GM19463 (cell line): ENCODE results near the gene ATP11A.
"Not testable (repeated sequence)": the region's sequence is repeated elsewhere in the genome, so short reads cannot be mapped to it uniquely, and the experiment has no call there.

Experiments used
- ATAC-seq: cut with Tn5 transposase; IDR thresholded peaks from one replicate; pipeline ENCODE4 v1.9.1; 2021; ENCODE audit warnings: mild to moderate bottlenecking, moderate library complexity; ENCODE audit not compliant: unreplicated experiment

Gene ATP11A

DNA sequence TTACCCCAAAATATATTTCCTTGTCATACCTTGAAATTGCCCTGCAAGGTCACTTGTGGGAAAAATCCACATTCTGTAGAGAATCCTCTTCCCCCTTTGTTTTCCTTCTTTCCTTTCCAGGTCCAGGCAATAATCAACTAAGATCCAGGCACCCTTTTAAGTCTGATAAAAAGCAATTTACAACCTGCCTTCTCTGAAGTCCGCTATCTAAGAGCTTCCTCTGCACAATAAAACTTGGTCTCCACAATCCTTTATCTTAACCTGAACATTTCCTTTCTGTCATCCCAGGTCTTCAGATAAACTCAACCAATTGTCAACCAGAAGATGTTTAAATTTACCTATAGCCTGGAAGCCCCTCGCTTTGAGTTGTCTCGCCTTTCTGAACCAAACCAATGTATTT, 19.5 kb downstream of the ATP11A start:
- not testable (repeated sequence) for ATAC-seq

DNA sequence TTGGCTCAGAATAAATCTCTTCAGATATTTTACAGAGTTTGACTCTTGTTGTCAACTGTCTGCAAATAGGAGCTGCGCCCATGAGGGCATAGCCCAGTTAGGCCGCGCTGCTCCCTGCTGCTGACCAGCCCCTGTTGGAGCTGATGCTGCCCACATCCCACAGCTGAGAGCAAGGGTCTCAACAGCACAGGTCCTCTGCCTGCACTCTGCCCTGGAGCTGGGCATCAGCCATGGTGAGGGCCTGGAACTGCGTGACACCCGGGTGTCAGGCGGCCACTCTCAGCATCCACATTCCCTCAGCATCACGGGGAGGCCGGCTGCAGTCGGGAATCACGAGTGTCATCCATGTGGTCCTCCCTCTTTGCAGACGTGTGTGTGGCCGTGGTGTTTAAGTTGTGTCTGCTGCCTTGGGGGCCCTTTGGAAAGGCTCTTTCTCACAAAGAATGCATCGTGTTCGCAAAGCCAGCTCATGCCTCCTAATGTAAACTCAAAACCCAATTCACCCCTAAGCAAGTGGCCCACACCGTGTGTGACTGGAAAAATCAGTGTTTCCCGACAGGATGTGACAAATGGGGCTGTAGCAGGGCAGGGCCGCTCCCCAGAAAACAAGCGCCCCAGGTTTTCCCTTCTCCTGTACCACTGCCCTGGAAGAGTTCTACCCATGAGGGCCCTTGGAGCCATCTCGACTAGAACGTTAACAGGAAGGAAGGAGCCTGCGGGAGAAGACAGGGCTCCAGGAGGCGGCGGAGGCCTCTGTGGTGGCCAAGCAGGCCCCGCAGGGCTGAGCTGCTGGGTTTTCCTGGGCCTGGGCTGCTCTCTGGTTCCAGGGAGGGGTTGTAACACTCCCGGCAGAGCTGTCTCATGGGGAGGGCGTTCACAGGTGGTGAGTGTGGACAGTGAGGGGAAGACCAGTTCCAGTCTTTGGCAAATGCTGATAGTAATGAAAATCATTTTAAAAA, 20.3 kb downstream of the ATP11A start:
- ATAC-seq: no peak

DNA sequence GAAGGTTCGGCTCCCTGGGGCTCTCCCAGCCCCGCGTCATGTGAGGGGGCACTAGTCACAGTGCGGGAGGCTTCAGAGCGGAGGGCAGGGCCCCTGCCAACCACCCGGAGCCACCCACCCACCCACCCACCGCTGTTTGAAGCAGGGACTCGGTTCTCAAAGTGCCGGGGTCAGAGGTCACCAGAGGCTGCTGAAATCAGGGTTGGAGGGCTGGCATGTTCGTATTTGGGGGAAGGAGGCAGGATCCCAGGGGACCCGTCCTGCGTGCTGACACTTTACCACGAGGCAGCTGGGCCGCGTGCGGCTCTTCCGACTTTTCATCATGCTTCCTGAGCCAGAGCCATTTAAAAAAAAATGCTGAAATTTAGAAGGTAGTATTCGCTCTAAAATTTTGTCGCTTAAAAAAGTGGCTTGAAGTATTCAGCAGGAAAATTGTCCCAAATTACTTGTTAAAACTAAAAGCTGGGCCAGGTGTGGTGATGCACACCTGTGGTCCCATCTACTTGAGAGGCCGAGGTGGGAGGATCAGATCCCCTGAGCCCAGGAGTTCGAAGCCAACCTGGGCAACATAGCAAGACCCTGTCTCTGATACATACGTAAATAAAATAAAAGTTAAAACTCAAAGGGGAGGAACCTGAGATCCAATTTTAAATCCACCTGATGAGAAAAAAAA, 21.2 kb downstream of the ATP11A start:
- no peak for ATAC-seq

DNA sequence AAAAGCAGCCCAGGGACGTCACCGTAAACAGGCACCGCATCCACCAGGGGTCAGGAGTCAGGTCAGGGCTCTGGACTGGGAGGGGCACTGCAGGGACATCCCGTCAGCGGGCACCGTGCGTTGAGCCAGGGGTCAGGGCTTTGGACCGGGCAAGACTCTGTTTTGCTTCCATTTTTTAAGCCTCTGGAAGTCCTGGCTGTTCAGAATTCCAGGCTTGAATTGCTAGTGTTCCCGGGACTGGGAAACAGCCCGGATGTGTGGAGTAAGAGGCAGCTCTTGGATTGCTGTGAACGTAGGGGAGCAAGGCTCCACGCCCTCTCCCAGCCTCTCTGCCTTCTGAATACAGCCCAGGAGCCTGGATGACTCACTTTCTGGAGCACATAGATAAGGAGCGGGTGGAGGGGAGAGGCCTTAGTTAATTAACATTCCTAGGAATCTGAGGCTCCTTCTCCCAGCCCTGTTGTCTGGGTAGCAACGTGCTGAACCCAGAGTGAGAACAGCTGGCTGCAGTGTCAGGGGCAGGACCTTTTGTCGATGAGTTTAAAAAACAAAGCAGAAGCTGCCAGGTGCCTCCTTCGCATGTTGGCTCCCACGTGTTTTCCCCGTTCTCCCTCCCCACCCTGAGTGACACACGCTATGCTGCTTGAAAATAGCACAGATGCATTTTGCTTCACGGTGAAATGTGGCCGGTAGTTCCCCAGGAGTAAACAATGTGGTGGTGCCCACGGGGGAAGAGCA, 21.9 kb downstream of the ATP11A start:
- ATAC-seq: peak; percentile 68

DNA sequence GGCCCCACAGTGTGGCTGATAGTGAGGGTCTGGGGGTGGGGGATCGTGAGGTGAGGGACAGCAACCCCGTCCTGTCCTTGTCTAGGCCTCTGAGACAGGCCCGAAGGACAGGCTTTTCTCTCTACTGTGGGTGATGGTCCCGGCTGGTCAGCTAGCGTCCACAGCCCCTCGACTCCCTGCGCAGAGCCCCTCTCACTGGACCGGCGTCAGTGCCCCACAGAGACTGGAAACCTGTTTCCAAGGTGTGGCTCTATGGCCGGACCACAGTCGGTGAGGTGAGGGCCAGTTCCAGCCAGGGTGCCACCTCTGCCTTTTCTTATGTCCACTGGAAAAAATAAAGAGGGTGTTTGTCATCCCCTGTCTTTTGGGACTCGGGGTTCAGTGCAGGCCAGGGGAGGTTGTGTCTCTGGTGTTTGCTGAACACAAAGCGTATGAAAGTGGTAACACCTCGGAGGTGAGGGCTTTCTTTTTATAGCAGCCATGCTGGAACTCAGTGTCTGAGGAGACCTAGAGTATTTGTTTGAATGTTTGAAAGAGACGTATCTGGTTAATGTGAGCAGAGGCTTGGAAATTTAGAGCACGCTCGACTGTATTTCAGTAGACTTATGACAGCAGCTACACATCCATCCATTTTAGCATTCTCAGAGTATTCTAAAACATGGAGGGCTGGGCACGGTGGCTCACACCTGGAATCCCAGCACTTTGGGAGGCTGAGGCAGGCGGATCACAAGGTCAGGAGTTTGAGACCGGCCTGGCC, 22.8 kb downstream of the ATP11A start:
- no peak for ATAC-seq

DNA sequence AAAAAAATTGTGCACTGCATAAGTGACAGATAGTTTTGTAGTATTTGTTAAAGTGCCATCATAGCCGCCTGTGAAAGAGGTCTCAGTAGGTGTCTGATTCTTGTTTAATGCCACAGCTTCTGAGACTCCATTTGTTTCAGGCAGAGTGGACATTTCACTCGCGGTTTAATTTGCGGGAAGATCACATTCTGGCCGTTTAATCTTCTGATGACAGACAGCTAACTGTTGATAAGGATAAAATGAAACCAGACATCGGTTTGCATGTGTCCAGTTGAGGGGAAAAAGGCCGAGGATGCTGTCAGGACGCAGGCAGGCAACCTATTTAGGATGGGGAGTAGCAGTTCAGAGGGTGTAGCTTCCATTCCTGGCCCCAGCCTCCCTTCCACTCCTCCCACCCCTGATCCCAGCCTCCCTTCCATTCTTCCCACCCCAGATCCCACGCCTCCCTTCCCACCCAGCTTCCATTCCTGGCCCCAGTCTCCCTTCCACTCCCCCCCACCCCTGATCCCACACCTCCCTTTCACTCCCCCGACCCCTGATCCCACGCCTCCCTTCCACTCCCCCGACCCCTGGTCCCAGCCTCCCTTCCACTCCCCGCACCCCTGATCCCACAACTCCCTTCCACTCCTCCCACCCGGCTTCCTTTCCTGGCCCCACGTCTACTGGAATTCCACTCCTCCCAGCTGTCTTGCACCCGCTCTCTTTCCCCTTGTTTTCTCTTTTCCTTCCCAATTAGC, 23.8 kb downstream of the ATP11A start:
- no peak for ATAC-seq

DNA sequence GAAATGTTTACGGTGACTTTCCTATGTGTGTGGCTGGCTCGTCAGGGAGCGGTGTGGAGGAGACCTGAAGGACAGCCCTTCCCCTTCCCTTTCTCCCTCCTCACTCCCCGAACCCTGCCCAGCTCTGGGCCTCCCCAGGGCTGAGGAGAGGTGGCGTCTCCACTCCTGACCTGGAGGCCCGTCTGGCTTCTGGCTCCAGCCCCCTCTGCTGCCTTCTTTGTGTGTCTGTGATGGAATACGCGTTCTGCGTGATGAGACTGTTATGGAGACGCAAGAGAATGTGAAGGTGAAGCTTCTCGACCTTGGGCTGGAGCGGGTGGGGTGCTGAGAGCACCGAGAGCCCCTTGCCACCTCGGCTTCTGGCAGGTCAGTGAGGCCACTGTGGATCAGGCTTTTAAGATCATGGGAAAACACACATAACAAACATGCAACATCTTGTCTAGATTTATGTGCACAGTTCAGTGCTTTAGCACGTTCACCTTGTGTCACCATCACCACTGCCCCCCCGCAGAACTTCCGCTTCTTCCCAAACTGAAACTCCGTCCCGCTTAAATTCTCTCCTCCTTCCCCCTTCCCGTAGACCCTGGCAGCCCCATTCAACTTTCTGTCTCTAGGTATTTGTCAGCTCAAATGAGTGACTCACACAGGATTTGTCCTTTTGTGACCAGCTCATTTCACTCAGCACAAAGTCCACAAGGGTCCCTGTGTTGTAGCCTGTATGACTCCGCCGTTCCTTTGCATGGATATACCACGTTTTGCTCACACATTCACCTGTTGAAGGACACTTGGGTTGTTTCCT, 24.7 kb downstream of the ATP11A start:
- ATAC-seq: no peak

DNA sequence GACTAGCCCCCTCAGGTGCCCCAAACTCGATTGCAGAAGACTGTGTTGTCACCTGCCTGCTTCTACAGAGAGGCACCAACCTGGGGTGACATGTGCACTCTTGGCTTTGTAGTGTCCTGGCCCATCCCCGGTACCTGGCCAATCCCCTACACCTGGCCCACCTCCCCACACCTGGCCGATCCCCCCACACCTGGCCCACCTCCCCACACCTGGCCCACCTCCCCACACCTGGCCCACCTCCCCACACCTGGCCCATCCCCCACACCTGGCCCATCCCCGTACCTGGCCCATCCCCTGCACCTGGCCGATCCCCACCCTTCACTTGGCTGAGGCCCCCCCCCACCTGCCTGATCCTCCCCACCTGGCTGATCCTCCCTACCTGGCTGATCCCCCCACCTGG, 25.4 kb downstream of the ATP11A start:
- ATAC-seq: no peak

DNA sequence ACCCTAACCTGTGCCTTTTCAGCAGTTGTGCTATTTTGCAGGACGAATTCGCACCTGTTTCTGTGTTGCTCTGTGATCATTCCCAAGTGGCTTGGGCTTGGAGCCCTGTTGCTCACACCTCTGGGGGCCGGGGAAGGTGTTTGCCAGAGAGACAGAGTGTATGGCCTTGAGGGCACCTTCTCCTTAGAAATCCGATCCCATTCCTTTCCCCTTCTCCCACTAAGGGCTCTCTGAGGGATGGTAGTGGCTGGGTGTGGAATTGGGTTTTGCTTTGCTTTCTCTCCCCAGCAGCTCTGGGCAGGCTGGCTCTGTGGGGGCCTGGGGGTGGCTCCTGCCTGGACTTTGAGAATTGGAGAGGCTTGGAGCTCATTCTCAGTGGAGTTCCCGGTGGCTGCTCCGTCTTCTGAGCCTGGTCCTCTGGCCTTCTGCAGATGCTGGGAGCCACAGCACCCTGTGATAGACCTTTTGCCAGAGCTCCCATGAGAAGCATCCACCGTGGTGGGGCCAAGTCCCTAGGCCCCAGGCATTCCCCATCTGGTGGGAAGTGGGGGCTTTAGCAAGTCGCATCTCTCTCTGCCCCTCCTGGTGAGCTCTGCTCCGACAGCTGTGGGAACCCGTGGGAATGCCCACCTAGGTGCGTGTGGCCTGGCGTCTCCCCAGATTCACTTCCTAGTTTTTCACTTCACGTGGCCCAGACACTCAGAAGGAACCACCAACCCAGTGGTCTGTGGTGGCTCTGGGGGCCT, 26.1 kb downstream of the ATP11A start:
- ATAC-seq: no peak

DNA sequence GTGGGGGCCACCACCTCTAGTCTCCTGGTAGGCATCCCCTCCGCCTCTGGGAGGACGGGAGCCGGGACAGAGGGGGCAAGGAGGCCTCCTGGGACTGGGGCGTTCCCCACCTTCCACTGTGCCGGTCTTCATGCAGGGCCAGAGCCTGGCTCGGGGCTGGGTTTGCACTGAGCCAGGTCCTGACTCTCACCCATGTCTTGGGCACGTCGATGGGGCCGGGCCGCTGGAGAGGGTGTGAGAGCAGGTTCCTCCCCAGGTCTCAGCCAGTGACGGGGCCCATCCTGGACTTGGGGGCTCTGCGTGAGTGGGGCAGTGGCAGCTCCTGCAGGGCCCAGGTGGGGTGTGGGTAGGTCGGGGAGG, 26.6 kb downstream of the ATP11A start:
- ATAC-seq: no peak

DNA sequence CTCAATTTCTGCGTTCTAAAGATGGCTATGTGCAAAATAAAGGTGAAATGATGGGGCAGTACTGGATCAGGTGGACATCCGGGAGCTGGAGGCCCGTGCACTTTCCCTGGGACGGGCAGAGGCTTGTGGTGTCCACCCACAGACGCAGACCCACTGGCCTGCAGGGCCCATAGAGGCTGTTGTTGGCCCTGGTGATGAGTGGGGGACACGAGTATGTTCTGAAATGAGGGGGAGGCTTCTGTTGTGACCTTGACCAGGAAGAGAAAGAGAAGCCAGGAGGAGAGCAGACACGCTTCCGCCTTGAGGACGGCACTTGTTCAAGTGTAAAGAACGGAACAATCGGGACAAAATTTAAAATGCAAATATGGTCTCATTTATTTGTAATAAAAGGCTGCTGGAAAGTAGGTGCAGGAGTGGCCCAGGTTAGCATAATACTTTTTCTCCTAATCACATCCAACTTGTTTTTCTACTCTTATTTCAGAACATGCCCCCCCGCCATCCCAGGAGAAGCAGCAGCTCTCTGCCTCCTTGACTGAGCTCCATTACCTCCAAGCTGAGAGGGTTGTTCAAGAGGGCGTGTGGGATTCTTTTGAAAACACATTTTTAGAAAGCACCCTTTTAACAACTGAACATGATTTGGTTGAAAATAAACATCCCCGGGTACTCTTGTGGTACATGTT, 27.1 kb downstream of the ATP11A start:
- no peak for ATAC-seq

DNA sequence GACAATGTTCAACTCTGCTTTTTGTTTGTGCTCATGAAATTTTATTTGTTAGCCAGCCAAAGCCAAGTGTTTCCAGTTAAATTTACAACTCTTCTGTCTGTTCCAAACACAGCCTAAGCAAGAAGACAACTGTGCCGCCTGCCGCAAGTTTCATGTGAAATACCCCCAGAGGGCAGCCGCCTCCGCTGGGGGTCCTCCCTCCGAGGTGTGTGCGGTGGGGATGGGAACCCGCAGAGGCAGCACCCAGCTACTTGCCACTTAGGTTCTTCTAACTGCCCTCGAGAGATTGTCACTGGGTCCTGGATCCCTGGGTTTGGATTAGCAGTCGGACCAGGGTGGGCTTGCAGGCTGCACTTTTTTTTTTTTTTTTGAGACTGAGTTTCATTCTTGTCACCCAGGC, 28.5 kb downstream of the ATP11A start:
- ATAC-seq: no peak

DNA sequence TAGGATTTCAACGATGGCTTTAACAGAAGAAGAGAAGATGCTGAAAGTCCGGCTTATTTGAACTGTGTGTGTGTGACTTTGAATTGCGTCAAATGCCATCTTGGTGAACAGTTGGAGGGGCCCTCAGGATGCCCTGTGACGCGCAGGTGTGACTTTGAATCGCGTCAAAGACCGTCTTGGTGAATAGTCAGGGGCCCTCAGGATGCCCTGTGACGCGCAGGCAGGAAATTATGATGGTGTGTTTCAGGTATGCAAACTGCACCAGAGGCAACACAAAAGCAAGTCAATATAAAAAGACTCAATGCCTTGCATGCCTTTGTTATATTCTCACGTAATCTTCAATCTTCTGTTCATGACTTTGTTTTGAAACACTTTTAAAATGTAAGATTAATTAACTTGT, 29.2 kb downstream of the ATP11A start:
- no peak for ATAC-seq

DNA sequence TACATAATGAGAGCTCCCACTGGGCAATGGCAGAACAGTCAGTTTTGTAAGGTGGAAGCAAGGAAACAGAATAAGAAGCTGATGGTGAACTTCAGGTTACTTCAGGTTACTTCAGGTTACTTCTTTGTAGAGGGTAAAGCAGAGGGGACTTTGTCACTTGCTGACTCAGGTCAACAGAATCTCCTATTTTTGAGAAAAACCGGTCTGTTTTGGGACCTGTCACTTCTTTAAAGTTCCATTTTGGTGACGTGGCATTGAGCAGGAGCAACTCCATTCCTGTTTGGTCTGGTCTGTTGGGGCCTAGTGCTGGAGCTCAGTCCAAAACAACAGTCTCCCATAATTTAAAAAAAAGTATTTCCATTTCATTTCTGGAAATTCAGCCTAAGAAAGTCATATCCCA, 29.7 kb downstream of the ATP11A start:
- no peak for ATAC-seq

DNA sequence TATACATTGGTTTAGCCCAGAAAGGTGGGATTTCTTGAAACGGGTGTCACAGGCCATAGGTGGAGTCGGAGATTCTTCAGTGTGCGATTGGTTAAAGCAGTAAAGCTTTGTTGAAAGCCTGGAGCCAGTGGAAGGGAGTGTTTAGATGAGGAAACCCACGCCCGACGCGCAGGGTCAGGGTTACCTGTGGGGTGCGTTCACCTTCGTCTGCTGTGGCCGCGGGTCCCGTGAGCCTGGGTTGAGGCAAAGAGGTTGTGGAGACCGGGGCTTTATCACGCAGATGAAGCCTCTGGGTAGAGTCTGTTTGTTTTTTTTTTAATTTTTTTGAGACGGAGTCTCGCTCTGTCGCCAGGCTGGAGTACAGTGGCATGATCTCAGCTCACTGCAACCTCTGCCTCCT, 30.4 kb downstream of the ATP11A start:
- ATAC-seq: no peak

DNA sequence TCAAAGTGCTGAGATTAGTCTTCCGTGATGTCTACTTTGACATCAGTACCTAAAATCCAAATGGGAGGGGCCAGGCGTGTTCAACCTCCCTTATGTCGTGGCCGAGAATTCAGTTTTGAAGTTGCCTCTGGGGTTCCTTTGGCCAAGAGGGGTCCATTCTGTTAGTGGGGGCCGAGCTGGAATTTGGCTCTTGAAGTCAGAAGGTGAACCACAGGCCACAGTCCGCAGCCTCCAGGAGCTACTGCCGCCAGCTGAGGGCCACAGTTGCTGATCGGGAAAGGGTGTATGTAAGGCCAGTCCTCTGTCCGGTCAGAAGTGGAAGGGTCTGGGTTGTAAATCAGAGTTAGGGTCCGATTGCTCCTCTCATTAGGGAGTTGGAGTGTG, 31.0 kb downstream of the ATP11A start:
- ATAC-seq: no peak

DNA sequence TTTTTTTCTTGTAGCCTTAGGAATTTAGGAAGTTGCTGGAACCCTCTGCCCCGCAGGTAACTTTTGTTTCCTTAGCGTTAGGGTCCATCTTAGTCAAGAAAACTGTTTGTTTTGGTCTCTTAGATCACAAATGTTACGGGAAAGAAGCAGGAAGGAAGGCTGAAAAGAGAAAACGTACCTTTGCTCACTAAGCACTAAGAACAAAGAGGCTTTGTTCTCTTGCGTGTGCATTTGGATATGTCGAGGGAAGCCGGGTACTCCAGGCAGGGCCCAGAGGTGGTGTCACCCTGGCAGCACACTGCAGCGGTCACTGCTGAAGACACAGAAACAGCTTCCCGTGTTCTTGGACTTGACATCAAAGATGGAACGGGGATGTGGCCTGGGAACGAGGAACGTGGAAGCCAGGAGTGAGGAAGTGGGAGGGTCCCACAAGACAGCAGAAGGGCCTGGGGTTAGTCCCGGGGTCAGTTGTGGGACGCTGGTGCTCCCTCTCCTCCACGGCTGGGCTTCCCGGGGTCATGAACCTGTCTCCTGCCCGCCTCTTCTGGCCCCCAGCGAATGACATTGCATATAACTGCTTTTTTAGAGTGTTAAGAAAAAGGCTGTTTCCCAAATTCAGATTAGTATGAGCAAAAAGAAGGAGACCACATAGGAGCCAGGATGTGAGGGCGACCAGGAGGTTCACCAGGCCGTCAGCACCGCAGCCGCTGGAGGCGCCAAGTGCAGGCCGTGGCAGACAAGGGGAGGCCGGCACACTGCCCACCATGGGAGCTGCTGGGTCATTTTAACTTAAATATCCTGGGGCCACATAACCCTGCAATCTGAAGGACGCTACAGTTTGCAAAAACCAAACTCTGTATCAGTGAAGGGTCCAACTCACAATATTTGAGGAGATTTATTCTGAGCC, 31.6 kb downstream of the ATP11A start:
- ATAC-seq: no peak
